Measurements from ENCODE around the gene C1orf210.

The C1orf210 gene

DNA sequence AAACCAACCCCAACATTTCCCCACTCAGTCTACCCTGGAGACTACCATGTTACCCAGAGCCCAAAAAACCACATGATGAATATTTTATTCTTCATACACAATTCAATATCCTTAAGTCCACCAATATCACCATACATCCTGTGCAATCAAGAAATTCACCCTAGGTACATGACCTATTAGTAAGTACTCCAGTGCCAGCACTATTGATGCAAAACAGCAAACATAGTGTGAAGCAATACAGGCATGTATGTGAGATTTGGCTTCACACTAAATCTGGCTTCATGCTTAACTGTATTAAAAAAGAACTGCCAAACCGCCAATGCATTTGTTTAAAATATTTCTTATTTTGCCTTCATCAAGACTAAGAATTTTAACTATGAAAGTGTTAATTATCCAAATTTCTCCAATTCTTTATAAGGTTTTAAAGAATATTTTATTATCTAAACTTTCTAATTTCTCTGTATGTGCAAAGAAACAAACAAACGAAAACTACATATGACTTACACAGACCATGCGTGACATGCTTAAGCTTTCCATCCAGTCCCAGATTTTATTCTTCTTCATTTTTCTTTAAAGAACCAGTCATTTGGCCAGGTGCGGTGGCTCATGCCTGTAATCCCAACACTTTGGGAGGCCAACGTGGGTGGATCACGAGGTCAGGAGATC lies 38.0 kb downstream of the C1orf210 start (continued):
- TF ChIP-seq, protein P1, sequence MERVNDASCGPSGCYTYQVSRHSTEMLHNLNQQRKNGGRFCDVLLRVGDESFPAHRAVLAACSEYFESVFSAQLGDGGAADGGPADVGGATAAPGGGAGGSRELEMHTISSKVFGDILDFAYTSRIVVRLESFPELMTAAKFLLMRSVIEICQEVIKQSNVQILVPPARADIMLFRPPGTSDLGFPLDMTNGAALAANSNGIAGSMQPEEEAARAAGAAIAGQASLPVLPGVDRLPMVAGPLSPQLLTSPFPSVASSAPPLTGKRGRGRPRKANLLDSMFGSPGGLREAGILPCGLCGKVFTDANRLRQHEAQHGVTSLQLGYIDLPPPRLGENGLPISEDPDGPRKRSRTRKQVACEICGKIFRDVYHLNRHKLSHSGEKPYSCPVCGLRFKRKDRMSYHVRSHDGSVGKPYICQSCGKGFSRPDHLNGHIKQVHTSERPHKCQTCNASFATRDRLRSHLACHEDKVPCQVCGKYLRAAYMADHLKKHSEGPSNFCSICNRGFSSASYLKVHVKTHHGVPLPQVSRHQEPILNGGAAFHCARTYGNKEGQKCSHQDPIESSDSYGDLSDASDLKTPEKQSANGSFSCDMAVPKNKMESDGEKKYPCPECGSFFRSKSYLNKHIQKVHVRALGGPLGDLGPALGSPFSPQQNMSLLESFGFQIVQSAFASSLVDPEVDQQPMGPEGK (CRISPR knock-in tag; IDR thresholded peaks at IDR 0.05; ENCODE audit: borderline replicate concordance): no peak
- TF ChIP-seq, protein P2, sequence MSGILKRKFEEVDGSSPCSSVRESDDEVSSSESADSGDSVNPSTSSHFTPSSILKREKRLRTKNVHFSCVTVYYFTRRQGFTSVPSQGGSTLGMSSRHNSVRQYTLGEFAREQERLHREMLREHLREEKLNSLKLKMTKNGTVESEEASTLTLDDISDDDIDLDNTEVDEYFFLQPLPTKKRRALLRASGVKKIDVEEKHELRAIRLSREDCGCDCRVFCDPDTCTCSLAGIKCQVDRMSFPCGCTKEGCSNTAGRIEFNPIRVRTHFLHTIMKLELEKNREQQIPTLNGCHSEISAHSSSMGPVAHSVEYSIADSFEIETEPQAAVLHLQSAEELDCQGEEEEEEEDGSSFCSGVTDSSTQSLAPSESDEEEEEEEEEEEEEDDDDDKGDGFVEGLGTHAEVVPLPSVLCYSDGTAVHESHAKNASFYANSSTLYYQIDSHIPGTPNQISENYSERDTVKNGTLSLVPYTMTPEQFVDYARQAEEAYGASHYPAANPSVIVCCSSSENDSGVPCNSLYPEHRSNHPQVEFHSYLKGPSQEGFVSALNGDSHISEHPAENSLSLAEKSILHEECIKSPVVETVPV (CRISPR knock-in tag; IDR thresholded peaks at IDR 0.05): no peak
- TF ChIP-seq, protein P3, sequence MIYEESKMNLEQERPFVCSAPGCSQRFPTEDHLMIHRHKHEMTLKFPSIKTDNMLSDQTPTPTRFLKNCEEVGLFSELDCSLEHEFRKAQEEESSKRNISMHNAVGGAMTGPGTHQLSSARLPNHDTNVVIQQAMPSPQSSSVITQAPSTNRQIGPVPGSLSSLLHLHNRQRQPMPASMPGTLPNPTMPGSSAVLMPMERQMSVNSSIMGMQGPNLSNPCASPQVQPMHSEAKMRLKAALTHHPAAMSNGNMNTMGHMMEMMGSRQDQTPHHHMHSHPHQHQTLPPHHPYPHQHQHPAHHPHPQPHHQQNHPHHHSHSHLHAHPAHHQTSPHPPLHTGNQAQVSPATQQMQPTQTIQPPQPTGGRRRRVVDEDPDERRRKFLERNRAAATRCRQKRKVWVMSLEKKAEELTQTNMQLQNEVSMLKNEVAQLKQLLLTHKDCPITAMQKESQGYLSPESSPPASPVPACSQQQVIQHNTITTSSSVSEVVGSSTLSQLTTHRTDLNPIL (CRISPR knock-in tag; IDR thresholded peaks at IDR 0.05; ENCODE audit: low read depth): no peak

DNA sequence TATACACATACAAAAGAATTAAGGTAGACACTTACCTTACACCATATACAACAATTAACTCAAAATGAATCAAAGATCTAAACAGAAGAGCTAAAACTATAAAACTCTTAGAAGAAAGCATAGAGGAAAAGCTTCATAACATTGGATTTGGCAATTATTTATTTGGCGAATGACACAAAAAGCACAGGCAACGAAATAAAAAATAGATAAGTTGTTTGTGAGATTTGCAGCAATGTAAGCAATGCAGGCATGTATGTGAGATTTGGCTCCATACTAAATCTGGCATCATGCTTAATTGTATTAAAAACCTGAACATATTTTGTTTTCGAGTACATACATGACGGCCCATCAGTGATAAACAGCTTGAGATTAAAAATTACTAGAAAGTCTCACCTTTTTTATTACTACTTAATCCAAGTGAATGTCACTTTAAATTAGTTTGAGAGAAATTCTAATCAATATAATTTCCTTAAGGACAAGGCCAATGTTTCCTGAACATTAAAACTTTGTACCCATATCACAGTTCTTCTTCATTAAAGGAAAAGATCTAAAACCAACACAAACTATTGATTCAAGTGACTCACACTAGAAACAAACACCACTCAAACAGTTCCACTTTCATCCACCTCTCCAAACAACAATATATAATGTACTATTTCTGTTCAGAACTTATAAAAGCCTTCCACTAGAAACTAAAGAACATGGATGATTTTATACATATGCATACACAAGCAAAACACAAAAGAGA lies 38.7 kb downstream of the C1orf210 start:
- ATAC-seq: no peak

DNA sequence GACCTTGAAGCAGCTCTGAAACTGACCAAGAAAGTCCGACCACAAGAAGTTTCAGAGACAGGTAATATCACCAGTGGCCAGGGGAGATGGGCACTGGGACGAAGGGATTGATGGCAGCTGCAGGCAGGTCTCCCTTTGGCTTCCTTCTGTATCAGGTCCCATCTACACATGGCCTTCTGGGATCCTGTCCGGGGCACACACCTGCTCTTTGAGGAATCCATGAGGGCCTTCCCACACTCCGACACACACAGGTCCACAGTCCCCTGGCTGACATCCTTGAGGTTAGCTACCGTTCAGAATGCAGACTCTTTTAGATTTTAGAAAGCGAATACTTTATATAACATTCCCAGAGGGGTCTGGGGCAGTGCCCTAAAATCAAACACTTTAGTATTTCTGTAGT lies 42.1 kb downstream of the C1orf210 start:
- no peak for TF ChIP-seq CSDC2 (CRISPR knock-in tag; IDR thresholded peaks at IDR 0.05)
- TF ChIP-seq ISL1 (CRISPR knock-in tag; IDR thresholded peaks at IDR 0.05): no peak
- ATAC-seq: no peak

More for the DNA sequence above, 38.7 kb downstream of the C1orf210 start:
- TF ChIP-seq OSR1 (CRISPR knock-in tag; IDR thresholded peaks at IDR 0.05) (no peak), ZFP3 (CRISPR knock-in tag; IDR thresholded peaks at IDR 0.05) (no peak), ZNF565 (CRISPR knock-in tag; conservative IDR thresholded peaks at IDR 0.05; ENCODE audit: low read depth) (no peak), PPARA (CRISPR knock-in tag; IDR thresholded peaks at IDR 0.05; ENCODE audit: borderline replicate concordance) (no peak), TOX (CRISPR knock-in tag; IDR thresholded peaks at IDR 0.05; ENCODE audit: borderline replicate concordance) (no peak), GLIS3 (CRISPR knock-in tag; IDR thresholded peaks at IDR 0.05) (no peak), ARNTL (CRISPR knock-in tag; IDR thresholded peaks at IDR 0.05; ENCODE audit: borderline replicate concordance, low read depth) (no peak), ISL1 (CRISPR knock-in tag; IDR thresholded peaks at IDR 0.05) (no peak), ZNF70 (CRISPR knock-in tag; IDR thresholded peaks at IDR 0.05) (no peak)
- TF ChIP-seq, protein P4, sequence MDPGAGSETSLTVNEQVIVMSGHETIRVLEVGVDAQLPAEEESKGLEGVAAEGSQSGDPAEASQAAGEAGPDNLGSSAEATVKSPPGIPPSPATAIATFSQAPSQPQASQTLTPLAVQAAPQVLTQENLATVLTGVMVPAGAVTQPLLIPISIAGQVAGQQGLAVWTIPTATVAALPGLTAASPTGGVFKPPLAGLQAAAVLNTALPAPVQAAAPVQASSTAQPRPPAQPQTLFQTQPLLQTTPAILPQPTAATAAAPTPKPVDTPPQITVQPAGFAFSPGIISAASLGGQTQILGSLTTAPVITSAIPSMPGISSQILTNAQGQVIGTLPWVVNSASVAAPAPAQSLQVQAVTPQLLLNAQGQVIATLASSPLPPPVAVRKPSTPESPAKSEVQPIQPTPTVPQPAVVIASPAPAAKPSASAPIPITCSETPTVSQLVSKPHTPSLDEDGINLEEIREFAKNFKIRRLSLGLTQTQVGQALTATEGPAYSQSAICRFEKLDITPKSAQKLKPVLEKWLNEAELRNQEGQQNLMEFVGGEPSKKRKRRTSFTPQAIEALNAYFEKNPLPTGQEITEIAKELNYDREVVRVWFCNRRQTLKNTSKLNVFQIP (CRISPR knock-in tag; IDR thresholded peaks at IDR 0.05; ENCODE audit: borderline replicate concordance, low read depth): no peak
- TF ChIP-seq, protein P5, sequence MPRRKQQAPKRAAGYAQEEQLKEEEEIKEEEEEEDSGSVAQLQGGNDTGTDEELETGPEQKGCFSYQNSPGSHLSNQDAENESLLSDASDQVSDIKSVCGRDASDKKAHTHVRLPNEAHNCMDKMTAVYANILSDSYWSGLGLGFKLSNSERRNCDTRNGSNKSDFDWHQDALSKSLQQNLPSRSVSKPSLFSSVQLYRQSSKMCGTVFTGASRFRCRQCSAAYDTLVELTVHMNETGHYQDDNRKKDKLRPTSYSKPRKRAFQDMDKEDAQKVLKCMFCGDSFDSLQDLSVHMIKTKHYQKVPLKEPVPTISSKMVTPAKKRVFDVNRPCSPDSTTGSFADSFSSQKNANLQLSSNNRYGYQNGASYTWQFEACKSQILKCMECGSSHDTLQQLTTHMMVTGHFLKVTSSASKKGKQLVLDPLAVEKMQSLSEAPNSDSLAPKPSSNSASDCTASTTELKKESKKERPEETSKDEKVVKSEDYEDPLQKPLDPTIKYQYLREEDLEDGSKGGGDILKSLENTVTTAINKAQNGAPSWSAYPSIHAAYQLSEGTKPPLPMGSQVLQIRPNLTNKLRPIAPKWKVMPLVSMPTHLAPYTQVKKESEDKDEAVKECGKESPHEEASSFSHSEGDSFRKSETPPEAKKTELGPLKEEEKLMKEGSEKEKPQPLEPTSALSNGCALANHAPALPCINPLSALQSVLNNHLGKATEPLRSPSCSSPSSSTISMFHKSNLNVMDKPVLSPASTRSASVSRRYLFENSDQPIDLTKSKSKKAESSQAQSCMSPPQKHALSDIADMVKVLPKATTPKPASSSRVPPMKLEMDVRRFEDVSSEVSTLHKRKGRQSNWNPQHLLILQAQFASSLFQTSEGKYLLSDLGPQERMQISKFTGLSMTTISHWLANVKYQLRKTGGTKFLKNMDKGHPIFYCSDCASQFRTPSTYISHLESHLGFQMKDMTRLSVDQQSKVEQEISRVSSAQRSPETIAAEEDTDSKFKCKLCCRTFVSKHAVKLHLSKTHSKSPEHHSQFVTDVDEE (CRISPR knock-in tag; IDR thresholded peaks at IDR 0.05): no peak

DNA sequence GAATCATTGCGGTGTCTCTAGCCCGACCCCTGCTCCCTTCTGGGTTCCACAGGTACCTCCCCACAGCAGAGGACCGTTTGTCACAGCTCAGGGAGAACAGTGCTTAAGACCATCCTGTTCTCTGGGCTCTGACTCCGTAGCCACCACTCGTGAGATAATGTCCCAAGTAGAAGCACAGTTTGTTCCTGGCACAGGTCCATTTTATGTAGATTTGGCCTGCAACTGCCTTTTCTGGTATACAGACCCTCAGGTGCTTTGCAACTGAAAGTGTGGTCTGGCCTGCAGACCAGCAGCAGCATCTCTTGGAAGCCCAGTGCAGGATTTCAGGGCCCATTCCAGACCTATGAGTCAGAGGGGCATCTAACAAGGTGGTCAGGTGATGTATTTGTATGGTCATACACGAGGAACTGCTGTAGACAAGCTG lies 44.0 kb downstream of the C1orf210 start:
- no peak for ATAC-seq
- TF ChIP-seq ARNTL (CRISPR knock-in tag; IDR thresholded peaks at IDR 0.05; ENCODE audit: borderline replicate concordance, low read depth): no peak

DNA sequence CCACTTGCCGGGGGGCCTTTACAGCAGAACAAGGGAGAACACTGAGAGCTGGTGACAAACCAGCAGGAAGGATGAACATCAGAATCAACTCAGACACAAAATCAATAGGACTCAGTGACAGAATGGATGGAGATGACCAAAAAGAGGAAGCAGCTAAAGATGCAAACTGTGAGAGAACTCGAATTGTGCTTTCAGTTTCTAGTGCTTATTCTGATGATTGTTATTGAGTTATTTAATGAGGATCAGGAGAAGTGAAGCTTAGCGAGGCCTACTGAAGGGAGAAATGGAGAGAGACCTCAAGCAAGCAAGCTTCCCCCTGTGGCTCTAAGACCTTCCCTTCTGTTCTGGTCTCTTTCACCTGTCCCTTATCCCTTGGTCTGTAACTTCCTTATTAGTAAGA lies 45.9 kb downstream of the C1orf210 start:
- ATAC-seq: no peak
- TF ChIP-seq, protein P3 (CRISPR knock-in tag; IDR thresholded peaks at IDR 0.05; ENCODE audit: low read depth): no peak
- TF ChIP-seq ISL1 (CRISPR knock-in tag; IDR thresholded peaks at IDR 0.05) (no peak), RARB (CRISPR knock-in tag; IDR thresholded peaks at IDR 0.05) (no peak), GLIS3 (CRISPR knock-in tag; IDR thresholded peaks at IDR 0.05) (no peak), ZNF565 (CRISPR knock-in tag; conservative IDR thresholded peaks at IDR 0.05; ENCODE audit: low read depth) (no peak), ARNTL (CRISPR knock-in tag; IDR thresholded peaks at IDR 0.05; ENCODE audit: borderline replicate concordance, low read depth) (no peak), OSR1 (CRISPR knock-in tag; IDR thresholded peaks at IDR 0.05) (no peak), SNAI2 (CRISPR knock-in tag; IDR thresholded peaks at IDR 0.05) (no peak), TCF4 (CRISPR knock-in tag; IDR thresholded peaks at IDR 0.05; ENCODE audit: borderline replicate concordance) (no peak), PPARA (CRISPR knock-in tag; IDR thresholded peaks at IDR 0.05; ENCODE audit: borderline replicate concordance) (no peak)
- TF ChIP-seq, protein P1 (CRISPR knock-in tag; IDR thresholded peaks at IDR 0.05; ENCODE audit: borderline replicate concordance): no peak
